BE2C (cell line): ENCODE results near the gene RHBDF1.

Experiments
- DNase-seq: peaks from one replicate; pipeline ENCODE4 v3.0.0-alpha.2; 2020
- H3K27me3 ChIP-seq: fragments of 250-450 bp; sonication (Bioruptor Pico); 2 replicates; pipeline ENCODE4 v1.5.1; 2020; ENCODE audit warnings: mild to moderate bottlenecking
- H3K36me3 ChIP-seq: fragments of 250-450 bp; sonication (Bioruptor Pico); 2 replicates; pipeline ENCODE4 v1.5.1; 2020; ENCODE audit warnings: mild to moderate bottlenecking
- H3K4me1 ChIP-seq: fragments of 250-450 bp; sonication (Bioruptor Pico); 2 replicates; pipeline ENCODE4 v1.5.1; 2020
- H3K4me3 ChIP-seq: 2 replicates; pipeline ENCODE4 v1.5.1; 2011; ENCODE audit warnings: low read depth, low read length
- H3K9me3 ChIP-seq: fragments of 250-450 bp; sonication (Bioruptor Pico); 2 replicates; pipeline ENCODE4 v1.5.1; 2020
- CTCF ChIP-seq: IDR thresholded peaks from 2 replicates; pipeline ENCODE4 v1.5.1; 2012; ENCODE audit warnings: mild to moderate bottlenecking, low read depth, low read length

RHBDF1 gene

GRCh38 chr16:45454-45853 is 27.0 kb downstream of the RHBDF1 start:
- H3K27me3 ChIP-seq, result no peaks in the 10 kb centered on the region
- TF ChIP-seq CTCF, result no peak
- no peaks in the 10 kb centered on the region for H3K4me1 ChIP-seq
- no peak for DNase-seq
- peaks cover 59% of the 10 kb centered on the region for H3K36me3 ChIP-seq
- no peaks in the 10 kb centered on the region for H3K9me3 ChIP-seq
- no peak overlapping the region for H3K4me3 ChIP-seq

- Histone ChIP-seq H3K9me3 (no peaks in the 10 kb centered on the region), H3K27me3 (no peaks in the 10 kb centered on the region), H3K36me3 (peaks cover 56% of the 10 kb centered on the region), H3K4me1 (no peaks in the 10 kb centered on the region), H3K4me3 (no peak overlapping the region)
- no peak for DNase-seq
- no peak for TF ChIP-seq CTCF
Measured at GRCh38 chr16:44655-45054, 27.8 kb downstream of the RHBDF1 start.

- H3K27me3 ChIP-seq, result no peaks in the 10 kb centered on the region
- TF ChIP-seq CTCF, result no peak
- no peaks in the 10 kb centered on the region for H3K4me1 ChIP-seq
- H3K4me3 ChIP-seq, result no peak overlapping the region
- no peaks in the 10 kb centered on the region for H3K9me3 ChIP-seq
- DNase-seq, result no peak
- H3K36me3 ChIP-seq, result peaks cover 48% of the 10 kb centered on the region
Measured at GRCh38 chr16:43294-43693, 29.1 kb downstream of the RHBDF1 start.

GRCh38 chr16:42691-43090 is 29.7 kb downstream of the RHBDF1 start:
- Histone ChIP-seq H3K27me3 (no peaks in the 10 kb centered on the region), H3K4me3 (no peak overlapping the region), H3K4me1 (no peaks in the 10 kb centered on the region), H3K36me3 (peaks cover 44% of the 10 kb centered on the region), H3K9me3 (no peaks in the 10 kb centered on the region)
- no peak for TF ChIP-seq CTCF
- DNase-seq, result no peak

GRCh38 chr16:42069-42457 is 30.4 kb downstream of the RHBDF1 start:
- Histone ChIP-seq H3K4me3 (no peak overlapping the region), H3K4me1 (no peaks in the 10 kb centered on the region), H3K36me3 (peaks cover 39% of the 10 kb centered on the region), H3K9me3 (no peaks in the 10 kb centered on the region), H3K27me3 (no peaks in the 10 kb centered on the region)
- DNase-seq, result no peak
- no peak for TF ChIP-seq CTCF

GRCh38 chr16:41439-42068 is 30.9 kb downstream of the RHBDF1 start:
- Histone ChIP-seq H3K27me3 (no peaks in the 10 kb centered on the region), H3K9me3 (no peaks in the 10 kb centered on the region), H3K4me1 (no peaks in the 10 kb centered on the region), H3K4me3 (no peak overlapping the region), H3K36me3 (peaks cover 38% of the 10 kb centered on the region)
- no peak for TF ChIP-seq CTCF
- no peak for DNase-seq
